NCI-H748 treated with DMSO at 0.1 percent for 48 hours (cell line): ENCODE results near the gene MAPK8IP1.

Experiments used
- DNase-seq: peaks from one replicate; lab custom pipeline; 2025; lab: John Stamatoyannopoulos, UW

Gene MAPK8IP1

DNA sequence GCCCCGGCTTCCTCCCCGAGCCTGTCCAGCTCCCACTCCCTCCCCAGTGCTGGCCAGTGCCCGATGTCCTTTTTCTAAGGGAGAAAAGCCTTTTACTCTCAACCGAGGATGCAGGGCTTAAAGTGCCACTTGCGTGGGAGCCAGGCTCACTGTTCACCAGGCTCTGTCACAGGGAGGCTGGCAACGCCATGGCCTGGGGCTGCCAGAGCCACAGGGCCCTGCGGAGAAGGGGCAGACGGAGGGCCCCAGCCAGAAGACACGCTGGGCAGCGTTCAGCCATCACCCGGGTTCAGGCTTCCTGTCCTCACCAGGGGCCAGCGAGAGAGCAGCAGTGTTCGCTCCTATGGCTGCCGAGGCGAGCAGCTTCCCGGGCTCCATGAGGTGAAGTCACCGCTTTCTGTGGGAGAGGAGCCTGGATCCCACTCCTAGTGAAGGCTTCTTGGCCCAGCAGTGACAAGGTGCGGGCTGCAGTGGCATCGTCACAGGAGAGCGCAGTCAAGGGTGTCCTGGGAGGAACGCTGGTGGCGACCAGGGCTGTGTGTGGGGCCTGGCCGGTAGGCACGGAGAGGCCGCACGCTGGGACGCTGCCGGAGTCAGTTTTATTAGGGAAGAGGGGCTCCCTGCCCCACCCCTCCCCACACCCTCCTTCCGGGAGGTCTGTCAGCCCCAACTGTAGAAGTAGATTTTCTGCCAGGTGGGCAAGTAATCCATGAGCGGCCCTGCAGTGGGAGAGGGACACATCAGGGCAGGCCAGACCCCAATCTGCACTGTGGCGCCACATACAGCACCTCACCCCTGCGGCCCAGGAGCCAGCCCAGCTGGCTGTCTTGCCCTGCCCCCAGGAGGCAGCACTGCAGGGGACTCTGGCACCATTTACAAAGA, 24.4 kb downstream of the MAPK8IP1 start:
- DNase-seq: no peak

GRCh38 chr11:45910623-45911022, 25.2 kb downstream of the MAPK8IP1 start:
- no peak for DNase-seq

- DNase-seq: no peak
Observed at GRCh38 chr11:45913514-45913913, 28.1 kb downstream of the MAPK8IP1 start.

DNA sequence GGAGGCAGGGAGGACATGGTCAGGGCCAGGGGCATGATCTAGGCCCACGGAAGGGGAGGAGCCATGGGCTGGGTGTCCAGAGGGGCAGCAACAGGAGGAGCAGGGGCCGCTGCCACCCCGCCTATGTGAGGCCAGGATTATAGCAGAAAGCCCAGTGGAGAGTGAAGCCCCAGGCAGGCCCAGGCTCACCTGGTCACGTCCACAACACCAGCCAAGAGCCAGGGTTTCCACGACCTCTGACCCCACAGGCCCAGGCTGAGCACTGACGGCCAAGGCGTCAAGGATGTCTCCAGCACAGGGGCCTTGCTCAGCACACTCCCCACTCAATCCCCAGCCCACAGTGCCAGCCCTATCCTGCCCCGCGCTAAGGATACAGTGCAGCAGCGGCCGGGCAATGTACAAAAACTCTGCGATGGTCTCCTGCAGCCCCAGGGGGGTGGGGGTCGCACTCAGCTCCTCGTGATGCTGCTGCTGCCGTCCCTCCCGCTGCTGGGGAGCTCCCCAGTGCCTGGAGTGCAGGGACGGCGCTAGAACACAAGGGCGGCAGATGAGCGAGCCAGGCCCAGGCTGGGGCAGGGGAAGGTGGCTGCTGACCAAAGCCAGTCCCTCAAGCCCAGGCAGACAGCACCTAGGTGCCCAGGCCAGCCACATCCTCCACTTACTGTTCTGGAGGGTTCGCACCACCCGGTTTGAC, 28.6 kb downstream of the MAPK8IP1 start:
- no peak for DNase-seq

DNA sequence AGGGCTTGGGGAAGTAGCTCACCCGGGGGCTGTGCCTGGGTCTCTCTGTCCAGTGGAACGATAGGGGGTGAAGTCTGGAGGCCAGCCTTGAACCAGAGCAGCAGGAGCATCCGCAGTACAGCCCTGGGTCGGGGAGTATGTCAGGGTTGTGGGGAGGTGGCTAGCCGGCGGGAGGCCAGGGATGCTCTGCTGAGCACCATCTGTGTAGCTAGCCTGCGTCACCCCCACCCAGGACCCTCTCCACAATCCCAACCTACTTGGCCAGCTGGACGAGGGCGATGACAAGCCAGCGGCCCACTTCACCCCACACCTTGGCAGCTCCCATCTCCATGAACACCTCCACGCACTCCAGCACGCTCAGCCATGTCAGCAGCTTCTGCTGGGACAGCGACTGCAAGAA, 30.0 kb downstream of the MAPK8IP1 start:
- no peak for DNase-seq

DNA sequence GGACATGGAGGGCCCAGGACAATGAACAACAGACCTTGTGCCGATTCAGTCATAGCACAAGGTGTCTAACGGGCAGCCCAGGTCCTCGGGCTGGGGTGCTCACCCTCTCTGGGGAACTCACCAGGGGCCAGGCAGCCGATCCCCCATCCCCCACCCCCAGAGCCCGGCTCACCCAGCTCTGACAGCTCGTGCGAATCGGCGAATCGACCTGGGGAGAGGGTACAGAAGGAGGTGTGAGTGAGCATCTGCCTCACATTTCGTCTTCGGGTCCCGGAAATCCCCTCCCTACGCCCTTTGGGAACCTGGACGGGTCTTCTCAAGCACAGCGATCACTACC, 31.8 kb downstream of the MAPK8IP1 start:
- no peak for DNase-seq

DNA sequence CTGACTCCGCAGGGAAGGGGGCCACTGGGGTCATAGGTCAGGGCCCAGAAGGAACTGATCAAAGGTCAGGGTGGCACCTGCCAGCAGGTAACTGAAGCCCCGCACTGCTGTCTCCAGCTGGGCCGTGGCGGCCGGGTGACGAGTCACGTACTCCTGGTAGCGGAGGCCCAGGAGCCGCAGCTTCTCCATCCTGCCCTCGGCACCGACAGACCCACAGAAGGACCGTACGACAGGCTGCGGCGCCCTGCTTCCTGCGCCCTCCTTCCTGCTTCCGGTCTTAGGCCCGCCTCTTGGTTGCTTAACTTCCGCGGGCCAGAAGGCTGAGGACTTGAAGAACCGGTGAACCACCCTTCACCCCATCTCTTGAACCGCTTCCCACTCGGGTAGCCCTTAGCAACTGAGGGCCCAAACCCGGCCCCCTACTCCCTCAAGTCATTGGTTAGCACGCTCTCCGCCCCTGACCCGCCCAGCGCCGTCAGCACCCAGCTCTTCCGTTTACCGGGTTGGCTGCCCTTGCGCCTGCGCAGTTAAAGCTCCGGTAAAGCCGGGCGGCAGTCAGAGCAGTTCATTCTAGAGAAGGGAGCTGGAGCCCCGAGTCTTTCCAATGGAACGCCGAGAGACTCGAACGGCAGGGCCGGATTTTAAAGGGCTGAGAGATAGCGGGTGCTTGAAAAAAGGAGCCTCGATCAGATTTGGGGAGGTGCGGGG, 32.3 kb downstream of the MAPK8IP1 start, which contains the start of gene PEX16:
TSS of gene PEX16 (minus strand) at position 255 of the 708 bp plus-strand sequence. CDS start at position 189, 66 bp downstream.
- peak; percentile 94 for DNase-seq

GRCh38 chr11:45918331-45918941, 33.0 kb downstream of the MAPK8IP1 start:
- peak; percentile 80 for DNase-seq

GRCh38 chr11:45918962-45919675, 33.7 kb downstream of the MAPK8IP1 start:
- DNase-seq: no peak

GRCh38 chr11:45919806-45920530, 34.5 kb downstream of the MAPK8IP1 start:
- no peak for DNase-seq

DNA sequence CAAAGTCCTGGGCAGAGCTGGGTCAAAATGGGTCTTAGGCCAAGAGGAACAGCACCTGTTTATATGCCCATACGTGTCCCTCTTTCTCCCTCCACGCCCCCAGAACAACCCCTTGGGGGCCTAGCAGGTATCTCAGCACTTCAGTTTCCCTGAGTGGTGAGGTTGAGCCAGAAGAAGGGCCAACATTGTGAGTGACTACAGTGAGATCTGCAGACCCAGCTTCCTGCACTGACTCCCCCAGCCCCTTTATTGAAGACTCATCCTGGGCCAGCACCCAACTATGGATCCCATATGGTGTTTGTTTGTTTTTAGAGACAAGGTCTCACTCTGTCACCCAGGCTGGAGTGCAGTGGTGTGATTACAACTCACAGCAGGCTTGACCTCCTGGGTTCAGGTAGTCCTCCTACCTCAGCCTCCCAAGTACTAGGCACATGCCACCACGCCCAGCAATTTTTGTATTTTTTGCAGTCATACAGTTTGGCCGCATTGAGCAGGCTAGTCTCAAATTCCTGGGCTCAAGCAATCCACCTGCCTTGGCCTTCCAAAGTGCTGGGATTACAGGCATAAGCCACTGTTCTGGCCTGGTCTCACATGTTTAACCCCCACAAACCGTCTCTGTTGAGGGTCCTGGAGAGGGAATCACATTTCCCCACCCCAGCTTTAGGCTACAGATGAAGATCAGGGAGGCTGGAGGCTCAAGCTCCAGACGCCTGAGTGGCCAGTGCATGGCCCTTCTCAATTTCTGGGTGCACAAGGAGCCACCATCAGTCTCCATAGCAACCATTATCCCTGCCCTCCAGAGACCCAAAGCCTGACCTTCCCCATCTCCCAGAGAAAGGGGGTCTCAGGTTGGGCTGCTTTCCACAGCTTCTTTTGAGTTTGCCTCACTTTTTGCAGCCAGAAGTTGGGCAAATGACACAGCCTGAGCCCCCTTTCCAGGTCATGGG, 35.4 kb downstream of the MAPK8IP1 start:
- no peak for DNase-seq

- peak; percentile 47 for DNase-seq
Observed at GRCh38 chr11:45921561-45922424, 36.3 kb downstream of the MAPK8IP1 start.

DNA sequence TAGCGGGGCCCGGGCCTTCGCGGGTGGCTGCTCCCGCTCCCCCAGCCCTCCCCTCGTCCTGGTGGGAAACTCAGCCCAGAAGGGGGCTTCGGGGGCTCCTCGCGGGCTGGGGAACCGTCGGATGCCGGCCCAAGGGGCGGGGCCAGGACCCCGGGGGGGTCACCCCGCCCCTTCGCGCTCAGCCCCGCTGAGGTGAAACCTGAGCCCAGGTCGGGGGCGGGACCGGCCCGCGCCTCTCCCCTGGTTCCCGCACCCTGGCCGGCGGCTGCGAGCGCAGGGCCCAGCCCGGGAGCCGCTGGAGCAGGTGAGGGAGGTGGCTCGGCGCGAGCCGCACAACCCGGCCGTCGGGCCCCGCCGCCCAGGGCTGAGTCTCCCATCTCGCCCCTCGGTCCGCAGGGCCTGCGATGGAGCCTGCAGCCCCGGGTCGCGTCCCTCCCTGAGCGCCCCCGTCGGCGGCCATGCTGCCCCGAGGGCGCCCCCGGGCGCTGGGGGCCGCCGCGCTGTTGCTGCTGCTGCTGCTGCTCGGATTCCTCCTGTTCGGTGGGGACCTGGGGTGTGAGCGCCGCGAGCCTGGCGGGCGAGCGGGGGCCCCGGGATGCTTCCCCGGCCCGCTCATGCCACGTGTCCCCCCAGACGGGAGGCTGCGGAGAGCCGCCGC, 37.1 kb downstream of the MAPK8IP1 start, which contains the start of gene LARGE2:
TSS of gene LARGE2 (plus strand) at position 232 of the 658 bp plus-strand sequence. CDS start at position 459, 227 bp downstream.
- peak; percentile 46 for DNase-seq

DNA sequence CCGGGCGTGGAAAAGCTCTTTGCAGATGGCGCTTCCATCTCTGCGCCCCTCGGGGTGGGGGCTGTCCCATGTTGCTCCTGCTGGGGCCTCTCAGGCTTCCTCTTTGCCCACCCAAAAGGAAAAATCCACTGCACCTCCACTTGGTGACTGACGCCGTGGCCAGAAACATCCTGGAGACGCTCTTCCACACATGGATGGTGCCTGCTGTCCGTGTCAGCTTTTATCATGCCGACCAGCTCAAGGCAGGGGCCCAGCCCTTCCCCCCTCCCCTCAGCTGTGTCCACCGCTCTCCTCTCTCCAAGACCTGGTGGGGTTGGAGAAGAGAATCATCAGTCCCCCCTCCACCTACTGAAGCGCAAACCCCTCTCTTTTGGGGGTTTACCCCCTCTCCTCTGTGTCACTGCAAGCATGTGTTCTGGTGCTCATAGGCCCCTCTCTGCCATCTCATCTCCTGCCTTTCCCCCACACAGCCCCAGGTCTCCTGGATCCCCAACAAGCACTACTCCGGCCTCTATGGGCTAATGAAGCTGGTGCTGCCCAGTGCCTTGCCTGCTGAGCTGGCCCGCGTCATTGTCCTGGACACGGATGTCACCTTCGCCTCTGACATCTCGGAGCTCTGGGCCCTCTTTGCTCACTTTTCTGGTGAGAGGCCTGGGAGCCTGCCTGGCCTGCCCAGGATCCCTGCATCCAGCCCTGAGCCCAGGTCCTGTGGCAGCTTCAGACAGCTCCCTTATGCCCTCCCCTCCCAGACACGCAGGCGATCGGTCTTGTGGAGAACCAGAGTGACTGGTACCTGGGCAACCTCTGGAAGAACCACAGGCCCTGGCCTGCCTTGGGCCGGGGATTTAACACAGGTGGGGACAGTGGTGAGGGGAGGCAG, 38.8 kb downstream of the MAPK8IP1 start:
- DNase-seq: no peak

GRCh38 chr11:45924927-45925326, 39.5 kb downstream of the MAPK8IP1 start:
- DNase-seq: no peak

- no peak for DNase-seq
Observed at GRCh38 chr11:45925550-45925949, 40.1 kb downstream of the MAPK8IP1 start.

DNA sequence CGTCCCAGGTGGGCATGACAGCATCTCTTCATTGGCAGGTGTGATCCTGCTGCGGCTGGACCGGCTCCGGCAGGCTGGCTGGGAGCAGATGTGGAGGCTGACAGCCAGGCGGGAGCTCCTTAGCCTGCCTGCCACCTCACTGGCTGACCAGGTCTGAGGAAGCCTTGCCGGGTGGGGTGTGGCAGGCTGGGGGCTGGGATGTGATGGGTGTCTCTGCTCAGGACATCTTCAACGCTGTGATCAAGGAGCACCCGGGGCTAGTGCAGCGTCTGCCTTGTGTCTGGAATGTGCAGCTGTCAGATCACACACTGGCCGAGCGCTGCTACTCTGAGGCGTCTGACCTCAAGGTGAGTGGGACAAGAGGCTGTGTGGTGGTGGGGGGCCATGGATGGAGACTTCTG, 40.5 kb downstream of the MAPK8IP1 start:
- DNase-seq: no peak
